GM18508 (cell line): ENCODE results near the gene FOXJ2.
A peak's percentile ranks its signal among the peaks of the same experiment; 100 is the strongest.
"Not testable (repeated sequence)": the region's sequence is repeated elsewhere in the genome, so short reads cannot be mapped to it uniquely, and the experiment has no call there.

ENCODE experiments used
- ATAC-seq: cut with Tn5 transposase; IDR thresholded peaks from one replicate; pipeline ENCODE4 v1.9.1; 2021; ENCODE audit warnings: moderate number of reproducible peaks; ENCODE audit not compliant: insufficient read depth, unreplicated experiment

FOXJ2 gene

DNA sequence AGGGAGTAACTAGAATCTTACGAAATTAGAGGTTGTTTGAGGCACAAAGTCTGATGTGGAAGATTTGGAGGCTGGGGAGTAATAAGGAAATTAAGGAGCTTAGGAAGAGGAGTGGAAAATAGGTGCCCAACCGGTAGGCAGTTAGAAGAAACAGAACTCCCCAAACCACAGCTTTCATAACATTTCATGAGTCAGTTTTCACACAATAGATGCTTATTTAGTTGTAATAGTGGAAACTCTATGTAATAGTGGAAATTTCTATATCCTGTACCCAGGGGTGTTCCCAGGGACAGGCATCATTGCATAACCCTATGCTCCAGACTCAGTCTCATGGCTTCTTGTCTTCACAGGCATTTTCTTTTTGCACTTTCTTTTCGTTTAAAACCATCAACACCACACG, 25.3 kb downstream of the FOXJ2 start:
- no peak for ATAC-seq

DNA sequence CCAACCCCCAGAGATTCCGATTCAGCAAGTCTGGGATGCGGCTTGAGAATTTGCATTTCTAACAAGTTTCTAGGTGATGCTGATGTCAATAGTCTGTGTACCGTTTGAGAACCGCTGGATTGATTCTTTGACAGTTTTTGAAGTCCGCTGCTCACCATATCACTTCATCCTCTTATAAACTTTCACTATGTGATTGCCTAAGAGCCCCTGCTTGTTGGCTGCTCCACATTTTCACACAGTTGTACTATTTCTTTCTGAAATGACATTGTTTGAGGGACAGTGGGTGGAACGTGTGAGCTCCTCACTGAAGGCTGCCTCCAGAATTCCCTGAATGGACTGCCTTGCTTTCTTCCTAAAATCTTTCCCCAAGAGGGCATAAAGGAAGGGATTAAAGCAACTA, 26.0 kb downstream of the FOXJ2 start:
- ATAC-seq, result no peak

DNA sequence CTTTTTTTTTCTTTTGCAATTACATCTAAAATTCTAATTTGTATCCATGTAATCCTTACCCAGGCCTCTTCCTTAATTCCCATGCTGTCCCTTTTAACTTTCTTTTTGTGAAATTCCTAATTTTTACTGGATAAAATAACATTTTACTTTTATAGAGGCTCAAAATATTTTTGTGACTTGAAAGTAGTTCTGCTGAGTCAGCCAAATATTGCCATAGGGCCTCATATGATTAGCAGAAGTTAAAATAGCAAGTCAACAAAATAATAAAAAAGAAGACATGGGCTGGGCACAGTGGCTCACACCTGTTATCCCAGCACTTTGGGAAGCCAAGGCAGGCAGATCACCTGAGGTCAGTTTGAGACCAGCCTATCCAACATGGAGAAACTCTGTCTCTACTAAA, 31.6 kb downstream of the FOXJ2 start:
- ATAC-seq, result no peak

DNA sequence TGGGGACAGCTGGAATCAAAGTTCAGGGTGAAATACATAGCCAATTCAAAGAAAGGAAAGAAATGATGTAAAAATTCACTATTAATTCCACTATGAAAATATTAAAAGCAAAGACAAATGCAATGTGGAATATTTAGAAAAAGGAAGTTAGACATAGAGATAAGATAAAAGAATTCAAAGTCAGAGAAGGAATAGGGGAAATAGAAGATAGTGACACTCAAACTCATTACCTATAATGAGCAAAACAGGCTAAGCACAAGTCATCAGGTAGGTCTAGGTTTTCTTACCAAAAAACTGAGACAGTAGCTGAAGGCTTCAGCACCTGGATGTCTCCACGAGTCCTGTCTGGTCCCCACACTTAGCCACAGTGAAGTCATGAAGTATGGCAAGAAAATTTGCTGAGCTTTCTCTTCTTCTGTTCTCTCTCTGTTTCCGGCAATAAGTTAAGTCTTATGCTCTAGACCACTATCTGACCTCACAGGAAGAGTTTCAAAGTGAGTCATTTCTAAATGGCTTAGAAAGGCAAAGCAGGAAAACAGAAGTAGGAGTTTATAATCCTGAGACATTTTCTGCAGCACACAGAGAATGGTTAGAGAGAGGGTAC, 33.6 kb downstream of the FOXJ2 start, which contains the start of gene C3AR1:
C3AR1 (minus strand) TSS at position 369 of the 604 bp plus-strand sequence. CDS start 6,174 bp downstream, outside the sequence.
- ATAC-seq, result peak; percentile 81

DNA sequence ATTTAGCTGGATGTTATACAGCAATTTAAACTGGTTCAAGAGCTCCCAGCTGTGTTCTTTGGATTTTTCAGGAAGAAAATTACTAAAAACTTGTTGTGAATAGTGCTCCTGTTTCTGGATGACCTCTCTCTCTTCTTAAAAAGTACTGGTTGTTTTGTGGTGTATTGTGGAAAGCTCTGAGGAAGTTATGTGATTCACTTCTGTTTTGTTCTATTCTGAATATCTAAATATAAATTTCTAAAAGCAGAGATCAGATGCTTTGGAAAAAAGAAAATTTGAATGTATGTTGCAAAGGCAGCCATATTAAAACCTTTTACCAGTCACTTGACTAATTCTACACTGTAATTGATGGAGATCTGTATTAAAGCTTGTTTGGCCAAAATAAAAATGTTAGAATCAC, 37.1 kb downstream of the FOXJ2 start:
- ATAC-seq, result no peak

DNA sequence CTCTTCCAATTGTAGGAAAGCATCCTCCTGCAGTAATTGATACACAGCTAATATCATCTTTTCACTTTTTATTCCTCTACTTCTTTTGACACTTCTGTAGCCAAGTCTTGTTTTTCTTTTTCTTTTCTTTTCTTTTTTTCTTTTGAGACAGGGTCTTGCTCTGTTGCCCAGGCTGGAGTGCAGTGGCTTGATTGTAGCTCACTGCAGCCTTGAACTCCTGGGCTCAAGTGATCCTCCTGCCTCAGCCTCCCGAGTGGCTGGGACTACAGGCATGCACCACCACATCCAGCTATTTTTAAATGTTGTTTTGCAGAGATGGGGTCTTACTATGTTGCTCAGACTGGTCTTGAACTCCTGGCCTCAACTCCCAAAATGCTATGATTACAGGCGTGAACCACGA, 39.3 kb downstream of the FOXJ2 start:
- ATAC-seq, result not testable (repeated sequence)

DNA sequence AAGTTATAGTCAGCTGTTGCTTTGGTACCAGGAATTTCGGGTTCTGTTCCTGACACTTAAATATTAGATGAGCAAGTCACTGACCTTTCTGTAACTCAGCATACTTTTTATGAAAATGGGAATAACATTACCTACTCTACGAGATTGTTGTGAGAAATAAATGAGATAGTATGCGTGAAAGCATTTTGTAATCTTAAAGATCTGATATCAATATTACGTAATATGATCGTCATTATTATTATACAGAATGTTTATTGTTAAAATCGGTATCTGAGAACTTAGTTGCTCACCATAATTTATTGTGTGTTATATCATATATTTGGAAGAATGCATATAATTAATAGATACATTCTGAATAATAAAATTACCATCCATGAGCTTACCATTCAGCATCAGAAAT, 43.4 kb downstream of the FOXJ2 start:
- no peak for ATAC-seq

DNA sequence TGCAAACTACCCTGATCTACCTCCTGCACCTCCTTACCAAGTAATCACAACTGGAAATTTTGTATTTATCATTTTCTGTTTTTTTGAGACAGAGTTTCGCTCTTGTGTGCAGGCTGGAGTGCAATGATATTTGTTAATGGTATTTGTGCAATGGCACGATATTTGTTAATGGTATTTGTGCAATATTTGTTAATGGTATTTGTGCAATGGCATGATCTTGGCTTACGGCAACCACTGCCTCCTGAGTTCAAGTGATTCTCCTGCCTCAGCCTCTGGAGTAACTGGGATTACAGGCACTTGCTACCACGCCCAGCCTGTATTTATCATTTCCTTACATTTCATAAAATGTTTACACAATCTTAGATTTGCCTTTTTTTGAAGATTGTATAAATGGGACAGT, 43.9 kb downstream of the FOXJ2 start:
- ATAC-seq, result no peak

DNA sequence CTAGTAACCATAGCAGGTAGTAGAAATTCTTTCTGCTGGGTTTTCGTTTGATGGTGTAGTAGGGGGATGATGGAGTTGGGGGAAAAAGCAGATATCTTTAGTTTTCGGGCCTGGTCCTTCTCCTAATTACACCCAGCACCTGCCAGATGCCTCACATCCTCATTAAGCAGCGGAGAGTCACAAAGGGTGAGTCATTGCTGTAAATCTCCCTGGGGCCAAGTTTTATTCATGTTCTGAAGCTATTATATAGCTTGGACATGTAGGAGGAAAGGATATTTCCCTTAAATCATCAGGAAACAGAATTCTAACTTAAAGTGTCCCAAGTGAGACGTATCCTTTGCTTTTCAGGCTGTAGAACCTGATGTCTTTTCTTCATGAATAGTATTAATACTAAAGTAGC, 44.7 kb downstream of the FOXJ2 start:
- ATAC-seq, result no peak

DNA sequence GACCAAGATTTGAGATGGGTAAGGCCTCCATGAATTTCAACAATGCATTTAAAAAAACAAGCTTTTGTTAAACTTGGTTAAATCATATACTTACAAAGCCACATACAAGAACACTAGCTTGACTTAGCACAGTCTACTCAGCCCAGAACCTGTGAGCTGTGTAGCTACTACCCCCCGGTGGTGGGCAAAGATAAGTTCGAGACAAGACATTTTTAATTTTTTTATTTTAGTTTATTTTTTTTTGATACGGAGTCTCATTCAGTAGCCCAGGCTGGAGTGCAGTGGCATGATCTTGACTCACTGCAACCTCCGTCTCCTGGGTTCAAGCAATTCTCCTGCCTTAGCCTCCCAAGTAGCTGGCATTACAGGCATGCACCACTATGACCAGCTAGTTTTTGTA, 45.9 kb downstream of the FOXJ2 start:
- ATAC-seq, result no peak

DNA sequence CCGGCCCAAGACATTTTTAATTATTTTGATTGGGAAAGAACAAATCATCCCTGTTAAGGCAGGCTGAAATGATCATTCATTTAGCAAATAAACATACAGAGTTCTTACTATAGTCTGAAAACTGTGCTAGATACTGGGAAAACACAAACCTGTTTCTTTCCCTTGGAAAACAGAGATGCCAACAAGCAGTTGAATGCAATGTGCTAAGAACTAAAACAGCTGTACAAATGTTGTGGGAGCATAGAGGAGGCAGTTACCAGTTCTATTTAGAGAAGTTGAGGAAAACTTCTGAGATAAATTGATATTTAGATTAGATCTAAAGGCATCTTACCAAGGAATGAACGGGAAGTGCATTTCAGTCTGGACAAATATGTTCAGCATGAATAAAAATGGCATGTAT, 46.4 kb downstream of the FOXJ2 start:
- no peak for ATAC-seq

DNA sequence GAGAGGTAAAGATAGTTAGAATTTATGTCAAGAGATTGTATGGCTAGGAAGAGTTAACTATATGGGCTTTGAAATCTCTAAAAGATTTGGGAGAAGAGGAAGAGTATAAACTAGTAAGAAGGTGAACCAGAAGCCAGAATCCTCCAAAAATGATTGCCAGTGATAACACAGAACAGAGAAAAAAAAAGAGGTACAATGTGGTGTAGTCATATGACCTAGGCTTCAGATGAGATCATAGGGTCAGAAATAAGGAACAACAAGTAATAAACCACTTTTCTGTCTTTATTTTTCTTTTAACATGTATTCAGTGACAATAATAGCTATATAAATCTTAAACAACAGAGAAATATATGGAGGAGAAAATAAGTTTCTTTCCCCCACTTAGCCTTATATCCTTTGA, 47.6 kb downstream of the FOXJ2 start:
- no peak for ATAC-seq

DNA sequence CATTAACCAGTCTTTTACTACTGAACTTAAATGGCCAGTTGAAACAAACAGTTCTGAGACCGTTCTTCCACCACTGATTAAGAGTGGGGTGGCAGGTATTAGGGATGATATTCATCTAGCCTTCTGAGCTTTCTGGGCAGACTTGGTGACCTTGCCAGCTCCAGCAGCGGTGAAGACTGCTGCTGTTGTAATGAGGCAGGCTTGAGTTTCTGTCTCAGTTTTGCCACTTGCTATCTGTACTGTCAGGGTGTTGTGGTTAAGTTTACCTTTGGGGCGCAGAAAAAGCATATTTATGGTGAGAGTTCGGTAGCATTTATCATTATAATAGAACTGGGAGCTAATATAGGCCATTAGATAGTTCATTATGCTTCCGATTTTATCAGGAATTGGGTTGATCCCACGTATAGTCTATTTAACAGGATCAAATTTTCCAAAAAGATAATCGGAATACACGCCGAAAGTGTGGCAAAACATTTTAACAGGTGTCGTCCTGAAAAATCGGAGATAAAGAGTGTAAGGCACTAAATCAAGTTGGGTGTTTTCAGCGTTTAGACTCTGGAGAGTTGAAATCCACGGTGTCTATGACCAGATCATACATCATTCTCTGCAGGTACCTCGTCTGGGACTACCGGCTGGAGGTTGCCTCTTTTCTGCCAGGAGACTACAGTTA, 48.9 kb downstream of the FOXJ2 start:
- peak; percentile 23 for ATAC-seq

DNA sequence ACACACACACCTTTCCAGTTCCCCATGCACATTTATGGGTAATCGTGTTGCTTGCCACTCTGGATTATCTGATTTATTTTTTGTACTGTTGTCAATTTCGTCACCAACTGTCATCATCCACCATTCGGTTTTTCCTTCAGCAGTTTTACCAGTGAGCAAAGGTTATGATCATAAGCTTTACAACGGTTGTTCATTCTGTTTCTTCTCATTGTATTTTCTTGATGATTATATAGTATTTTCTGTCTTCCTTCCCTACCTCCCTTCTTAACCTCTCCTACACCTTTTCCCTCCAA, 50.2 kb downstream of the FOXJ2 start:
- ATAC-seq, result no peak

DNA sequence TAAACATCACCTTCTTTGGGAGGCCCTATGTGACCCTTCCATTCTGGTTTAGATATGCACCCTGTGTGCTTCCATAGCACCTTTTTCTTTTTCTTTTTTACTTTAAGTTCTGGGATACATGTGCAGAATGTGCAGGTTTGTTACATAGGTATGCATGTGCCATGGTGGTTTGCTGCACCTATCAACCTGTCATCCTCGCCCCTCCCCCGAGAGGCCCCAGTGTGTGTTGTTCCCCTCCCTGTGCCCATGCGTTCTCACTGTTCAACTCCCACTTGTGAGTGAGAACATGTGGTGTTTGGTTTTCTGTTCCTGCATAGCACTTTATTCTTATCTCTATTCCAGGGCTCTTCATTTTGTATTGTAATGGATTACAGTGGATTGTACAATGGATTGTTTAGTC, 51.8 kb downstream of the FOXJ2 start:
- ATAC-seq, result not testable (repeated sequence)

DNA sequence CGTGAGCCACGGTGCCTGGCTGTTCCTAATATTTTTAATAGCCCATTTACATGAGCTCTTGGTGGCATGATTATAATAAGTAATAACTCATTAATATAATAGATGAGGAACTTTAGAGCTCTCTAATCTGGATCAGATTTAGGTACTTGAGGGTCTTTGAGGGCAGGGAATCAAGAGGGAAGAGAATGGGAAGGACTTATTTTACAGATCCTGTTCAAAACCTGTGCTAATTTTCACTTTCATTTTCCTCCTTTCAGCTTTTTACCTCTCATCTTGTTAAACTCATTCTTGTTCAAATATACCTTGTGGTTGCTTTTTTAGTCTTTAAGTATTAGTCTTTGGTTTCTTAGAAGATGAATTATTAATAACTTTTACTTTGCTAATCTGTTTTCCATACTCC, 55.1 kb downstream of the FOXJ2 start:
- no peak for ATAC-seq

DNA sequence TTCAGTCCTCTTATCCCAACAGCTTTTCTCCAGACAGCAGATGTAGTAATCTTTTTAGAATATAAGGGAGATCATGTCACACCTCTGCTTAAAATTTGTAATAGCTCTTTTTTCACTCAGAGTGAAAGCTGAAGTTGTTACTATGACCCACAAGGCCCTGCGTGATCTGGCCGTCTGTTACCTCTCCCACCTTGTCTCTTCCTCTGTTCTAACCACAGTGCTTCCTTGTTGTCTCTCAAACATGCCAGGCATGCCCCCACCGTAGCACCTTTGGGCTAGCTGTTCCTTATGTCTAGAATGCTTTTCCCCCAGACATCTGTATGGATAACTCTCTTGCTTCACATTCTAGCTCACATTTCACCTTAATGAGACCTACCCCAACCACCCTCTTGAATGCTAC, 56.1 kb downstream of the FOXJ2 start:
- no peak for ATAC-seq

DNA sequence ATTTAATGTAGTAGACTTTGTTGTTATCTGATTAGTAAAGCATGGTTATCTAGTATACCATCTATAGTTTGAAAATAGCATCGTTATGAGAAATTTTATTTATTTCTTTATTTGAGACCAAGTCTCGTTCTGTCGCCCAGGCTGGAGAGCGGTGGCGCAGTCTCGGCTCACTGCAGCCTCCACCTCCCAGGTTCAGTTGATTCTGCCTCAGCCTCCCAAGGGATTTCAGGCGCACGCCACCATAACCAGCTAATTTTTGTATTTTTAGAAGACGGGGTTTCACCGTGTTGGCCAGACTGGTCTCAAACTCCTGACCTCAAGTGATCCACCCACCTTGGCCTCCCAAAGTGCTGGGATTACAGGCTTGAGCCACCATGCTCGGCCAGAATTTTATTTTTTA, 56.8 kb downstream of the FOXJ2 start:
- ATAC-seq, result not testable (repeated sequence)

DNA sequence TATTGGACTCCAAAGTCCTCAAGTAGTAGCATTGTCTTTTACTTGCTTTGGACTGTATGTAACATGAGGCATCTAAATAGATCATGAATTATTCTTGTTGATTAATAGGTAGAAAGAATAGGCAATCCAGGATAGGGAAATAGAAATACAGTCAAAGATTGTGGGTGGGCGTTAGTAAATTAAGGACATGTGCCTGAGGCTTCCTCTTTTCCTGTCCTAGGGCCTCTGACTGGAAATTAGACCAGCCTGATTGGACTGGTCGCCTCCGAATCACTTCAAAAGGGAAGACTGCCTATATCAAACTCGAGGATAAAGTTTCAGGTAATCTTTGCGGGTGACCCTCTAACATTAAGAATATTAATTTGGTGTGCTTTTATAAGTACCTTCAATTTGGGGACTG, 57.2 kb downstream of the FOXJ2 start:
- no peak for ATAC-seq

DNA sequence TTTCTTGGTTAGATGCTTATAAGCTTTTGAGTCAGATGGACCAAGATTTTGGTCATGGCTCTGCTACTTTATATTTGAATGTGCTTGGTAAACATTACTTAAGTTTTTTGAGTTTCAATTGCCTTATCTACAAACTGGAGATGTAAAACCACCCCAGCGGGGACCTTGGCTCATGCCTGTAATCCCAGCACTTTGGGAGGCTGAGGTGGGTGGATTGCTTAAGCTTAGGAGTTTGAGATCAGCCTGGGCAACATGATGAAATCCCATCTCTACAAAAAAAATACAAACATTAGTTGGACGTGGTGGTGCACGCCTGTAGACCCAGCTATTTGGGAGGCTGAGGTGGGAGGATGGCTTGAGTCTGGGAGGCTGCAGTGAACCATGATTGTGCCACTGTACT, 60.8 kb downstream of the FOXJ2 start:
- no peak for ATAC-seq

DNA sequence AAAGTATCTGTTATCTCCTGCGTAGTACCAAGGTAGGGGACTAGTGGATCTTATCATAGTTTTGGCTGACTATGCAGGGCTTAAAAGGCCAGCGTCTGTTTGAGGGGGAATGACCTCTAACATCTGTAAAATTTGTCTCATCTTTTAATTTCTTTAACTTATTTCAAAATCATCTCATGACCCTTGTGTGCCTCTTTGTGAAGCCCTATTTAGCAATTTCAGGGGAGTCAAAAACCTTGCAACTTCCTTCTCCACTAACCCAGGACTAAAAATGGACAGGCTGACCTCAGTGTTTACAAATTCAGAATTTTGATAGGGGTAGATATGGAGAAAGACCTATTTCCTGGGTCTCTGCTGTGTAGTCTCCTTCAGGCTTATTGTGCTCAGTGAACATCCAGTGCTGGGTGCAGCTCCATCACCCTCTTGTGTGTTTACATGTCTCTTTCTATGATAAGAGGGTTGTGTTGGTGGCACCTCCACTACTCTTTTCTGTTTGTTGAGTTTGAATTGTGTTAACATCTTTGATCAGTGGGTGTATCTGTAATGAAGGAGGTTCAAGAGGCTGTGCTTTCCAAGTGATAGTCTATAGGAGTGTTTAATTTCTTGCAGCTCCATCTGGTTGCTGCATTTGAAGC, 63.9 kb downstream of the FOXJ2 start:
- ATAC-seq, result no peak

DNA sequence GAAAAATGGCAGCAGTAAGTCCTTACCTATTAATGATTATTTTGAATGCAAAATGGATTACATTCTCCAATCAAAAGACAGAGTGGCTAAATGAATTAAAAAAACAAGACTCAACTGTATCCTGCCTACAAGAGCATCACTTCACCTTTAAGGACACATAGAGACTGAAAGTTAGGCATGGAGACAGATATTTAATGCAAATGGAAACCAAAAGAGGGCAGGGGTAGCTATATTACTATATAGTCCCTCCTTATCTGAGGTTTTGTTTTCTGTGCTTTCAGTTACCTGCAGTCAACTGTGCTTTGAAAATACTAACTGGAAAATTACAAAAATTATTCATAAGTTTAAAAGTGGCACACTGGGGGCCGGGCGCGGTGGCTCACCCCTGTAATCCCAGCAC, 66.7 kb downstream of the FOXJ2 start:
- ATAC-seq, result no peak
